H9 (cell line): ENCODE measurements around the gene IFNA2. TPM values are rescaled to one million over a fixed set of nuclear protein-coding genes. Genes with fewer than 3 reads are reported as not detected.

ENCODE experiments used
- DNase-seq: peaks from one replicate; pipeline ENCODE4 v3.0.0-alpha.2; 2017
- H2AFZ ChIP-seq: one replicate; pipeline ENCODE4 v1.6.1; 2013; ENCODE audit warnings: mild to moderate bottlenecking, low read length, control low read depth, moderate library complexity
- H2AK5ac ChIP-seq: 2 replicates; pipeline ENCODE4 v1.6.1; 2013; ENCODE audit warnings: low read length, control low read depth, mixed read lengths; ENCODE audit not compliant: insufficient read length
- H2BK120ac ChIP-seq: one replicate; pipeline ENCODE4 v1.6.1; 2013; ENCODE audit warnings: low read depth, mild to moderate bottlenecking, low read length, control low read depth, inconsistent platforms; ENCODE audit not compliant: poor library complexity, severe bottlenecking
- H2BK12ac ChIP-seq: 2 replicates; pipeline ENCODE4 v1.6.1; 2013; ENCODE audit warnings: low read length, control low read depth, mixed read lengths, low read depth; ENCODE audit not compliant: insufficient read length
- H2BK15ac ChIP-seq: 2 replicates; pipeline ENCODE4 v1.6.1; 2013; ENCODE audit warnings: low read depth, low read length, control low read depth
- H2BK20ac ChIP-seq: one replicate; pipeline ENCODE4 v1.6.1; 2013; ENCODE audit warnings: low read depth, mild to moderate bottlenecking, low read length, control low read depth, inconsistent platforms; ENCODE audit not compliant: poor library complexity, severe bottlenecking
- H2BK5ac ChIP-seq: 2 replicates; pipeline ENCODE4 v1.6.1; 2013; ENCODE audit warnings: low read length, control low read depth, mixed read lengths; ENCODE audit not compliant: insufficient read length
- H3K14ac ChIP-seq: 2 replicates; pipeline ENCODE4 v1.6.1; 2013; ENCODE audit warnings: low read length, control low read depth; ENCODE audit not compliant: insufficient read depth
- H3K18ac ChIP-seq: 2 replicates; pipeline ENCODE4 v1.6.1; 2013; ENCODE audit warnings: low read depth, mild to moderate bottlenecking, mixed read lengths, low read length, control low read depth; ENCODE audit not compliant: insufficient read length
- H3K23ac ChIP-seq: 2 replicates; pipeline ENCODE4 v1.6.1; 2013; ENCODE audit warnings: low read length, control low read depth, mixed read lengths, low read depth; ENCODE audit not compliant: insufficient read length
- H3K23me2 ChIP-seq: 2 replicates; pipeline ENCODE4 v1.6.1; 2013; ENCODE audit warnings: low read depth, mild to moderate bottlenecking, mixed read lengths, low read length, control low read depth; ENCODE audit not compliant: insufficient read length, poor library complexity, severe bottlenecking
- H3K27ac ChIP-seq: 2 replicates; pipeline ENCODE4 v1.5.1; 2013; ENCODE audit warnings: low read length, control low read depth, mixed read lengths, low read depth; ENCODE audit not compliant: insufficient read length
- H3K27me3 ChIP-seq: 2 replicates; pipeline ENCODE4 v1.6.1; 2013; ENCODE audit warnings: low read length, control low read depth, inconsistent platforms; ENCODE audit not compliant: insufficient read depth
- H3K4ac ChIP-seq: 2 replicates; pipeline ENCODE4 v1.6.1; 2013; ENCODE audit warnings: low read depth, mild to moderate bottlenecking, control low read depth, inconsistent platforms, low read length, moderate library complexity
- H3K4me1 ChIP-seq: 2 replicates; pipeline ENCODE4 v1.6.1; 2013; ENCODE audit warnings: low read length, control low read depth, inconsistent platforms; ENCODE audit not compliant: insufficient read depth
- H3K4me2 ChIP-seq: 2 replicates; pipeline ENCODE4 v1.6.1; 2013; ENCODE audit warnings: low read length, control low read depth, mixed read lengths; ENCODE audit not compliant: insufficient read length, insufficient read depth
- H3K56ac ChIP-seq: 2 replicates; pipeline ENCODE4 v1.6.1; 2013; ENCODE audit warnings: low read depth, mild to moderate bottlenecking, mixed read lengths, low read length, control low read depth; ENCODE audit not compliant: insufficient read length
- H3K79me1 ChIP-seq: 2 replicates; pipeline ENCODE4 v1.6.1; 2013; ENCODE audit warnings: low read depth, mild to moderate bottlenecking, moderate library complexity, low read length, control low read depth, inconsistent platforms; ENCODE audit not compliant: insufficient read depth, poor library complexity, severe bottlenecking
- H3K79me2 ChIP-seq: 2 replicates; pipeline ENCODE4 v1.6.1; 2013; ENCODE audit warnings: low read length, control low read depth, inconsistent platforms; ENCODE audit not compliant: insufficient read depth
- H3K9ac ChIP-seq: 2 replicates; pipeline ENCODE4 v1.6.1; 2013; ENCODE audit warnings: low read length, control low read depth, mixed read lengths; ENCODE audit not compliant: insufficient read length; ENCODE audit errors: extremely low read depth
- H3K9me3 ChIP-seq: one replicate; pipeline ENCODE4 v1.6.1; 2013; ENCODE audit warnings: low read depth, low read length, inconsistent platforms; ENCODE audit not compliant: control insufficient read depth
- H3T11ph ChIP-seq: one replicate; pipeline ENCODE4 v1.6.1; 2013; ENCODE audit warnings: mild to moderate bottlenecking, low read length, control low read depth, inconsistent platforms
- H4K20me1 ChIP-seq: one replicate; pipeline ENCODE4 v1.6.1; 2013; ENCODE audit not compliant: control insufficient read depth, insufficient read length, insufficient read depth
- H4K5ac ChIP-seq: 2 replicates; pipeline ENCODE4 v1.6.1; 2013; ENCODE audit warnings: low read depth, mild to moderate bottlenecking, mixed read lengths, low read length, control low read depth; ENCODE audit not compliant: insufficient read length
- H4K8ac ChIP-seq: replicated peaks from 2 replicates; pipeline ENCODE4 v1.6.1; 2013; ENCODE audit warnings: low read length, control low read depth, mixed read lengths, low read depth; ENCODE audit not compliant: insufficient read length
- H4K91ac ChIP-seq: 2 replicates; pipeline ENCODE4 v1.6.1; 2013; ENCODE audit warnings: low read depth, mild to moderate bottlenecking, moderate library complexity, mixed read lengths, low read length, control low read depth; ENCODE audit not compliant: insufficient read length
- H3K27ac Mint-ChIP-seq, 3 experiments: 2 replicates in 2 of 3; 3 replicates in 1 of 3; pipeline ENCODE4 v1.8.0; 2020 to 2021; ENCODE audit warnings: mixed read lengths in 3 of 3, mild to moderate bottlenecking in 1 of 3, moderate library complexity in 1 of 3
- H3K27me3 Mint-ChIP-seq: 2 replicates; pipeline ENCODE4 v1.8.0; 2021; ENCODE audit warnings: low read depth, mild to moderate bottlenecking, moderate library complexity, mixed read lengths
- H3K36me3 Mint-ChIP-seq, 3 experiments: 2 replicates in 2 of 3; 3 replicates in 1 of 3; pipeline ENCODE4 v1.8.0; 2020 to 2021; ENCODE audit warnings: low read depth in 3 of 3, mixed read lengths in 3 of 3; ENCODE audit not compliant: insufficient read depth in 1 of 3
- H3K4me1 Mint-ChIP-seq, 2 experiments: 2 replicates each; pipeline ENCODE4 v1.8.0; 2020; ENCODE audit warnings: mixed read lengths in 2 of 2
- H3K4me3 Mint-ChIP-seq, 2 experiments: 2 replicates in 1 of 2; 3 replicates in 1 of 2; pipeline ENCODE4 v1.8.0; 2020 to 2021; ENCODE audit warnings: mild to moderate bottlenecking in 2 of 2, mixed read lengths in 2 of 2, moderate library complexity in 1 of 2
- H3K9me3 Mint-ChIP-seq, 2 experiments: 2 replicates in 1 of 2; 3 replicates in 1 of 2; pipeline ENCODE4 v1.8.0; 2020; ENCODE audit warnings: mild to moderate bottlenecking in 2 of 2, mixed read lengths in 2 of 2, moderate library complexity in 1 of 2
- CTCF ChIP-seq: fragments of 200-600 bp; sonication (generic); conservative IDR thresholded peaks from 3 replicates; pipeline ENCODE4 v1.8.0; 2021; ENCODE audit warnings: antibody characterized with exemption, mild to moderate bottlenecking
- WGBS: extraction: QIAGEN DNeasy Blood & Tissue Kit; methylation state at CpG from one replicate; pipeline ENCODE4 v1.1.7; 2013; ENCODE audit warnings: missing lambda C conversion rate, low lambda C conversion rate, mixed read lengths; ENCODE audit not compliant: insufficient read length; ENCODE audit errors: extremely low coverage; 5-methylcytosine and 5-hydroxymethylcytosine counted together
- total RNA-seq: library from RNA; stranded (reverse); gene quantifications from 2 replicates; pipeline ENCODE4 v1.2.1, GENCODE V29; 2021

Gene IFNA2
- total RNA-seq, 1 experiment from 2014 or later, result not detected

GRCh38 chr9:21398955-21399489 is 13.8 kb upstream of the IFNA2 start:
- Histone ChIP-seq H3K79me1 (no peaks in the 10 kb centered on the region), H3K23me2 (no peaks in the 10 kb centered on the region), H2BK15ac (no peak overlapping the region), H3K9me3 (no peaks in the 10 kb centered on the region), H3K27me3 (peaks cover 6% of the 10 kb centered on the region; the same call in 1 of the 2 replicates), H3K18ac (no peak overlapping the region), H2BK120ac (no peak overlapping the region), H2BK12ac (no peak overlapping the region), H3K4me2 (no peak overlapping the region), H2AK5ac (no peak overlapping the region), H3T11ph (no peak overlapping the region), H3K9ac (no peak overlapping the region), H3K79me2 (no peaks in the 10 kb centered on the region), H3K23ac (no peak overlapping the region), H2AFZ (no peak overlapping the region), H3K14ac (no peak overlapping the region), H2BK5ac (no peak overlapping the region), H4K5ac (no peak overlapping the region), H4K91ac (no peak overlapping the region), H3K56ac (no peak overlapping the region), H3K4me1 (no peaks in the 10 kb centered on the region), H3K27ac (no peak overlapping the region), H4K8ac (no peak overlapping the region), H3K4ac (no peak overlapping the region), H4K20me1 (no peaks in the 10 kb centered on the region), H2BK20ac (no peak overlapping the region)
- peaks cover 77% of the 10 kb centered on the region for H3K27me3 Mint-ChIP-seq
- DNase-seq, result no peak
- H3K4me1 Mint-ChIP-seq, result peaks cover 7 to 11% of the 10 kb centered on the region in 2 experiments
- no peak overlapping the region for H3K27ac Mint-ChIP-seq
- no peak overlapping the region for H3K4me3 Mint-ChIP-seq
- no peaks in the 10 kb centered on the region; a peak in 1 of 5 replicates for H3K9me3 Mint-ChIP-seq
- no peak for TF ChIP-seq CTCF
- H3K36me3 Mint-ChIP-seq, result no peaks in the 10 kb centered on the region
- no CpG with 5 or more reads among the region's 5 CpGs for WGBS
